NCI-H2107 treated with DMSO at 0.1 percent for 48 hours (cell line): ENCODE data around the gene KMT2B.
"Not testable (repeated sequence)": the region's sequence is repeated elsewhere in the genome, so short reads cannot be mapped to it uniquely, and the experiment has no call there.

ENCODE experiments used
- DNase-seq: peaks from one replicate; lab custom pipeline; 2025; ENCODE audit not compliant: unreplicated experiment; lab: John Stamatoyannopoulos, UW

Gene KMT2B

GRCh38 chr19:35712567-35713505, 5.0 kb upstream of the KMT2B start:
- no peak for DNase-seq

DNA sequence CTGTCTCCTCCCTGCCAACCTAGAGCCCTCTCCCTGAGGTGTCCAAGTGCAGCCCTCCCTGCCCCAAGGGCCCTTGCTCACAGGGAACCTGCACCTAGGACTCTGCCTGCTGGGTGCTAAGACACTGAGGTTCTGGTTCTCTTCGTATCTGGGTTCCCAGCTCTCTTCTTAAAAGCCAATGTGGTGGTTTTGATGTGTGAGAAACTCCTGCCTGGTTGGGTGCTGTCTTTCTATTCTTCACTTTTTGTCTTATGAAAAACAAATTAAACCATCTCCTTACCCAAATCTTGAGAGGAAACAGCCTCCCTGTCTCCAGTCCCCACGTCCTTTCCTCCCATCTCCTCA, 4.3 kb upstream of the KMT2B start:
- DNase-seq = no peak

- DNase-seq = no peak
Observed at GRCh38 chr19:35713904-35714495, 3.8 kb upstream of the KMT2B start.

DNA sequence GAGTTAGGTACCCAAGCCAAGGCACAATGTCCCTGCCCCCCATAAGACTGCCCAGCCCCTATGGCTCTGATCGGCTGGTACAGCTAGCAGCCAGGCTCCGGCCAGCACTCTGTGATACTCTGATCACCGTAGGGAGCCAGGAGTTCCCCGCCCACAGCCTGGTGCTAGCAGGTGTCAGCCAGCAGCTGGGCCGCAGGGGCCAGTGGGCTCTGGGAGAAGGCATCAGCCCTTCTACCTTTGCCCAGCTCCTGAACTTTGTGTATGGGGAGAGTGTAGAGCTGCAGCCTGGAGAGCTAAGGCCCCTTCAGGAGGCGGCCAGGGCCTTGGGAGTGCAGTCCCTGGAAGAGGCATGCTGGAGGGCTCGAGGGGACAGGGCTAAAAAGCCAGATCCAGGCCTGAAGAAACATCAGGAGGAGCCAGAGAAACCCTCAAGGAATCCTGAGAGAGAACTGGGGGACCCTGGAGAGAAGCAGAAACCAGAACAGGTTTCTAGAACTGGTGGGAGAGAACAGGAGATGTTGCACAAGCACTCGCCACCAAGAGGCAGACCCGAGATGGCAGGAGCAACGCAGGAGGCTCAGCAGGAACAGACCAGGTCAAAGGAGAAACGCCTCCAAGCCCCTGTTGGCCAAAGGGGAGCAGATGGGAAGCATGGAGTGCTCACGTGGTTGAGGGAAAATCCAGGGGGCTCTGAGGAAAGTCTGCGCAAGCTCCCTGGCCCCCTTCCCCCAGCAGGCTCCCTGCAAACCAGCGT, 3.0 kb upstream of the KMT2B start:
- no peak for DNase-seq

- no peak for DNase-seq
Observed at GRCh38 chr19:35715355-35715809, 2.4 kb upstream of the KMT2B start.

- no peak for DNase-seq
Observed at GRCh38 chr19:35715981-35716800, 1.6 kb upstream of the KMT2B start.

GRCh38 chr19:35716801-35717664, 770 bp upstream of the KMT2B start:
- DNase-seq = peak; percentile 83

GRCh38 chr19:35718345-35719041, 690 bp downstream of the KMT2B start:
- DNase-seq = no peak

GRCh38 chr19:35719402-35720162, 1.8 kb downstream of the KMT2B start:
- no peak for DNase-seq

GRCh38 chr19:35720163-35720524, 2.3 kb downstream of the KMT2B start:
- DNase-seq = no peak

DNA sequence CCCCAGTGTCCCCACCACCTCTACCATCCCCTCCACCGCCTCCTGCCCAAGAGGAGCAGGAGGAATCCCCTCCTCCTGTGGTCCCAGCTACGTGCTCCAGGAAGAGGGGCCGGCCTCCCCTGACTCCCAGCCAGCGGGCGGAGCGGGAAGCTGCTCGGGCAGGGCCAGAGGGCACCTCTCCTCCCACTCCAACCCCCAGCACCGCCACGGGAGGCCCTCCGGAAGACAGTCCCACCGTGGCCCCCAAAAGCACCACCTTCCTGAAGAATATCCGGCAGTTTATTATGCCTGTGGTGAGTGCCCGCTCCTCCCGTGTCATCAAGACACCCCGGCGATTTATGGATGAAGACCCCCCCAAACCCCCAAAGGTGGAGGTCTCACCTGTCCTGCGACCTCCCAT, 2.8 kb downstream of the KMT2B start:
- no peak for DNase-seq

GRCh38 chr19:35721374-35721773, 3.6 kb downstream of the KMT2B start:
- DNase-seq = no peak

DNA sequence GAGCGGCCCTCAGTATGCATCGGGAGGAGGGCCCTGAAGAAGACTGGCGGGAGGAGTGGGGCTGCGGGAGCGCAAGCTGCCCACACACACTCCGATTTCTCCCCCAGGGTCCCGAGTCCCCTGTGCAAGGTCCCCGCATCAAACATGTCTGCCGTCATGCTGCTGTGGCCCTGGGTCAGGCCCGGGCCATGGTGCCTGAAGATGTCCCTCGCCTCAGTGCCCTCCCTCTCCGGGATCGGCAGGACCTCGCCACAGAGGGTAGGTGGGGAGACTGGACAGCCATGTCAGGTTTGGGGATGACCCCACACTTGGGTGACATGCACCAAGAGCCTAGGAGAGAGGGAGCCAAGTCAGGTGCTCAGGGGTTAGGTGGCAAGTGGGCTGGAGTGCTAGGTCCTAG, 4.7 kb downstream of the KMT2B start:
- DNase-seq = no peak

- DNase-seq = no peak
Observed at GRCh38 chr19:35722897-35723296, 5.1 kb downstream of the KMT2B start.

DNA sequence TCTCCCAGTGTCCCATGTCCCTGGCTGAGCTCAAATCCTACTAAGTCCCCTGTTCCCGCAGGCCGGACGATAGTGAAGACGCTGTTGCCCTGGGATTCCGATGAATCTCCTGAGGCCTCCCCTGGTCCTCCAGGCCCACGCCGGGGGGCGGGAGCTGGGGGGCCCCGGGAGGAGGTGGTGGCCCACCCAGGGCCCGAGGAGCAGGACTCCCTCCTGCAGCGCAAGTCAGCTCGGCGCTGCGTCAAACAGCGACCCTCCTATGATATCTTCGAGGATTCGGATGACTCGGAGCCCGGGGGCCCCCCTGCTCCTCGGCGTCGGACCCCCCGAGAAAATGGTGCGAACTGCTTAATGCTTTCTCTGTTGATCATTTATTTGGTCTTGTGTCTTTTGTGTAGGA, 5.9 kb downstream of the KMT2B start:
- no peak for DNase-seq

DNA sequence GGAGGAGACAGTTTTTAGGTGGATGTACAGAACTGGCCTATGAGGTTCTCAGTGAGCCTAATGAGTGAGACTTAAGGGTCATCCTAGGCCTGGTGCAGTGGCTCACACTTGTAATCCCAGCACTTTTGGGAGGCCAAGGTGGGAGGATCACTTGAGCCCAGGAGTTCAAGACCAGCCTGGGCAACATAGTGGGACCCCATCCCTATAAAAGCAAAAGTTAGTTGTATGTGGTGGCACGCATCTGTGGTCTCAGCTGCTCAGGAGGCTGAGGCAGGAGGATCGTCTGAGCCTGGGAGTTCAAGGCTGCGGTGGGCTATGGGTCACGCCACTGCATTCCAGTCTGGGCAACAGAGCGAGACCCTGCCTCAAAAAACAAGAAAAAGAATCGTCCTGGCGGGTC, 6.3 kb downstream of the KMT2B start:
- not testable (repeated sequence) for DNase-seq

- DNase-seq = no peak
Observed at GRCh38 chr19:35724560-35724959, 6.8 kb downstream of the KMT2B start.

DNA sequence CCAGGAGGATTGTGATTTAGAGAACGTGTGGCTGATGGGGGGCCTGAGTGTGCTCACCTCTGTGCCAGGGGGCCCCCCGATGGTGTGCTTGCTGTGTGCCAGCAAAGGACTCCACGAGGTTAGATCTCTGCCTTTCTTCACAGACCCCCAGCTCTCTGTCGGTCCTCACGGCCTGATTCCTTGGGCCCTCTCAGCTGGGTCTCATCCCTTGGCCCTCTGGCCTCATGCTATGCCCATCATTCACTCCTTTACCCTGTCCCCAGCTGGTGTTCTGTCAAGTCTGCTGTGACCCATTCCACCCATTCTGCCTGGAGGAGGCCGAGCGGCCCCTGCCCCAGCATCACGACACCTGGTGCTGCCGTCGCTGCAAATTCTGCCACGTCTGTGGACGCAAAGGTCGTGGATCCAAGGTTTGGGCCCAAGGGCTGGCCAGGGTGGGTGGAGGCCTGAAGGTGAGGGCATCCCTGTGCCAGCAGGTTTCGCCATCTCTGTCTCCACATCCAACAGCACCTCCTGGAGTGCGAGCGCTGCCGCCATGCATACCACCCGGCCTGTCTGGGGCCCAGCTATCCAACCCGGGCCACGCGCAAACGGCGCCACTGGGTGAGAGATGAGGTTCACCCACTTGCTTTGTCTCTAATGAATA, 7.5 kb downstream of the KMT2B start:
- DNase-seq = no peak
